CD4-positive, alpha-beta T cell (primary cell): ENCODE measurements around the gene NET1. TPM values are rescaled to one million over a fixed set of nuclear protein-coding genes. Genes with fewer than 3 reads are reported as not detected.
A peak's percentile ranks its signal among the peaks of the same experiment; 100 is the strongest.

Experiments
- ATAC-seq: fragments of 200-7000 bp; cut with Tn5 transposase; one replicate; pipeline ENCODE4 v1.10.0; 2022; ENCODE audit warnings: mild to moderate bottlenecking; ENCODE audit not compliant: poor library complexity
- CTCF ChIA-PET: fragments of 350-600 bp; sonication (Branson Sonifier 250); formaldehyde crosslinking; loops from one replicate; lab custom pipeline; 2021; ENCODE audit warnings: antibody characterized with exemption, inconsistent platforms; lab: Charles Lee
- POLR2A ChIA-PET: fragments of 350-600 bp; sonication (Branson Sonifier 250); formaldehyde crosslinking; loops from one replicate; lab custom pipeline; 2021; ENCODE audit warnings: antibody characterized with exemption, inconsistent platforms; lab: Charles Lee
- DNase-seq, 14 experiments: peaks; one replicate each; pipeline ENCODE4 v3.0.0-alpha.2; 2013 to 2020; ENCODE audit warnings: mixed read lengths in 2 of 14
- H3K27ac ChIP-seq, 2 donors: one replicate each; pipeline versions ENCODE4 v1.5.1 to v1.7.0; 2013; ENCODE audit warnings: low read length in 2 of 2, low read depth in 1 of 2, mild to moderate bottlenecking in 1 of 2
- H3K27me3 ChIP-seq, 2 experiments: 1 replicate in 1 of 2; 2 replicates in 1 of 2; pipeline versions ENCODE4 v1.6.1 to v1.7.0; 2013; ENCODE audit warnings: low read length in 2 of 2, control low read depth in 1 of 2, mild to moderate bottlenecking in 1 of 2, moderate library complexity in 1 of 2; ENCODE audit not compliant: insufficient read depth in 2 of 2, control insufficient read depth in 1 of 2
- H3K36me3 ChIP-seq: one replicate; pipeline ENCODE4 v1.6.1; 2013; ENCODE audit warnings: low read length, control low read depth; ENCODE audit not compliant: insufficient read depth
- H3K4me1 ChIP-seq: one replicate; pipeline ENCODE4 v1.6.1; 2013; ENCODE audit warnings: low read length, control low read depth; ENCODE audit not compliant: insufficient read depth
- H3K4me3 ChIP-seq: one replicate; pipeline ENCODE4 v1.5.1; 2013; ENCODE audit warnings: mild to moderate bottlenecking, low read length, moderate library complexity
- H3K9me3 ChIP-seq, 2 experiments: 1 replicate in 1 of 2; 2 replicates in 1 of 2; pipeline versions ENCODE4 v1.6.1 to v1.7.0; 2013; ENCODE audit warnings: low read length in 2 of 2, mild to moderate bottlenecking in 2 of 2, control low read depth in 1 of 2, moderate library complexity in 1 of 2; ENCODE audit not compliant: control insufficient read depth in 1 of 2, insufficient read depth in 1 of 2
- H3K27ac Mint-ChIP-seq: one replicate; pipeline ENCODE4 v1.8.0; 2020; ENCODE audit warnings: mixed read lengths
- H3K27me3 Mint-ChIP-seq: one replicate; pipeline ENCODE4 v1.8.0; 2021; ENCODE audit warnings: mixed read lengths
- H3K36me3 Mint-ChIP-seq: one replicate; pipeline ENCODE4 v1.8.0; 2021; ENCODE audit warnings: low read depth, mixed read lengths
- H3K4me1 Mint-ChIP-seq: one replicate; pipeline ENCODE4 v1.8.0; 2021; ENCODE audit warnings: low read depth, mixed read lengths
- H3K4me3 Mint-ChIP-seq: one replicate; pipeline ENCODE4 v1.8.0; 2020; ENCODE audit warnings: mild to moderate bottlenecking, mixed read lengths
- H3K9me3 Mint-ChIP-seq: one replicate; pipeline ENCODE4 v1.8.0; 2020; ENCODE audit warnings: mixed read lengths
- CTCF ChIP-seq: fragments of 200-600 bp; IDR thresholded peaks from one replicate; pipeline ENCODE4 v1.8.0; 2022; ENCODE audit warnings: antibody characterized with exemption, mild to moderate bottlenecking
- intact Hi-C, 2 experiments: fragments of 100-400 bp; cut with DNase I in 1 of 2; cut with micrococcal nuclease in 1 of 2; formaldehyde crosslinking; loops; one replicate each; pipeline versions ENCODE4 v1.15.1 to v1.9.0; 2023 to 2025; cut with DNase I, micrococcal nuclease
- total RNA-seq, 174 experiments: library from RNA in 2 of 174; stranded (reverse) in 2 of 174; gene quantifications; one replicate each; pipeline ENCODE4 v1.2.3 and lab custom pipeline; 2021 to 2026

Gene NET1
- total RNA-seq, 2 experiments from 2014 or later: 29.0 to 30.5 TPM

- ATAC-seq: no peak
- intact Hi-C loops: no loop called here
Observed at GRCh38 chr10:5411941-5412276, 448 bp upstream of the NET1 start.

GRCh38 chr10:5413012-5413938 is 918 bp downstream of the NET1 start:
- peaks cover 0 to 5% of the 10 kb centered on the region in 2 experiments for H3K9me3 ChIP-seq
- peaks cover 9% of the 10 kb centered on the region for H3K4me1 ChIP-seq
- CTCF ChIA-PET: no interaction called here
- no peak overlapping the region for H3K27ac ChIP-seq
- no peaks in the 10 kb centered on the region for H3K36me3 ChIP-seq
- no peak for TF ChIP-seq CTCF
- peaks cover 4% of the 10 kb centered on the region for H3K4me1 Mint-ChIP-seq
- ATAC-seq: no peak
- intact Hi-C loops: no loop called here
- no peaks in the 10 kb centered on the region for H3K36me3 Mint-ChIP-seq
- peak overlapping the region; percentile 57 for H3K4me3 ChIP-seq
- peaks cover 3% of the 10 kb centered on the region for H3K9me3 Mint-ChIP-seq
- H3K27me3 ChIP-seq: peaks cover 6 to 10% of the 10 kb centered on the region in 2 experiments
- no peak overlapping the region for H3K4me3 Mint-ChIP-seq
- H3K27ac Mint-ChIP-seq: no peak overlapping the region
- peaks cover 10% of the 10 kb centered on the region for H3K27me3 Mint-ChIP-seq
- POLR2A ChIA-PET: no interaction called here
- DNase-seq: peak in 2 of 14 experiments; percentile 11 to 16

More at GRCh38 chr10:5411941-5412276, 448 bp upstream of the NET1 start:
- TF ChIP-seq CTCF: no peak
- POLR2A ChIA-PET: no interaction called here
- Mint-ChIP-seq H3K4me3 (peak overlapping the region; percentile 88), H3K27me3 (peaks cover 10% of the 10 kb centered on the region), H3K36me3 (no peaks in the 10 kb centered on the region), H3K4me1 (peaks cover 4% of the 10 kb centered on the region), H3K27ac (no peak overlapping the region), H3K9me3 (no peaks in the 10 kb centered on the region)
- peaks cover 9% of the 10 kb centered on the region for H3K4me1 ChIP-seq
- H3K4me3 ChIP-seq: peak overlapping the region; percentile 57
- H3K27me3 ChIP-seq: peaks cover 6 to 10% of the 10 kb centered on the region in 2 experiments
- H3K27ac ChIP-seq: no peak overlapping the region
- CTCF ChIA-PET: interaction anchor here (1.5 kb wide), 1 partner anchor 562 kb away, joined by 7 read pairs; no protein-coding TSS in a partner anchor
- no peaks in the 10 kb centered on the region for H3K36me3 ChIP-seq
- DNase-seq: no peak
- peaks cover 0 to 2% of the 10 kb centered on the region in 2 experiments for H3K9me3 ChIP-seq

- no peak overlapping the region for H3K27ac ChIP-seq
- no peak for ATAC-seq
- CTCF ChIA-PET: no interaction called here
- H3K4me1 ChIP-seq: peaks cover 9% of the 10 kb centered on the region
- Mint-ChIP-seq H3K27me3 (no peaks in the 10 kb centered on the region), H3K4me3 (no peak overlapping the region), H3K4me1 (peaks cover 3% of the 10 kb centered on the region), H3K9me3 (peaks cover 13% of the 10 kb centered on the region), H3K27ac (no peak overlapping the region), H3K36me3 (peaks cover 6% of the 10 kb centered on the region)
- TF ChIP-seq CTCF: no peak
- H3K36me3 ChIP-seq: no peaks in the 10 kb centered on the region
- DNase-seq: no peak
- H3K4me3 ChIP-seq: no peak overlapping the region
- peaks cover 3 to 5% of the 10 kb centered on the region in 2 experiments for H3K9me3 ChIP-seq
- H3K27me3 ChIP-seq: no peaks in the 10 kb centered on the region
- POLR2A ChIA-PET: no interaction called here
- intact Hi-C loops: no loop called here
Observed at GRCh38 chr10:5416981-5417380, 4.6 kb downstream of the NET1 start.
